HFFc6 (cell line): ENCODE measurements around the gene HOXD10. TPM values are rescaled to one million over a fixed set of nuclear protein-coding genes. Genes with fewer than 3 reads are reported as not detected.
A peak's percentile ranks its signal among the peaks of the same experiment; 100 is the strongest.

ENCODE experiments used
- DNase-seq: peaks from one replicate; pipeline ENCODE4 v3.0.0-alpha.2; 2018
- H3K27ac Mint-ChIP-seq: 2 replicates; pipeline ENCODE4 v1.8.0; 2020; ENCODE audit warnings: mild to moderate bottlenecking, mixed read lengths
- H3K27me3 Mint-ChIP-seq: 2 replicates; pipeline ENCODE4 v1.8.0; 2021; ENCODE audit warnings: mild to moderate bottlenecking, moderate library complexity, mixed read lengths; ENCODE audit not compliant: insufficient read depth
- H3K36me3 Mint-ChIP-seq: 2 replicates; pipeline ENCODE4 v1.8.0; 2021; ENCODE audit warnings: low read depth, mixed read lengths
- H3K4me1 Mint-ChIP-seq: 2 replicates; pipeline ENCODE4 v1.8.0; 2020; ENCODE audit warnings: low read depth, mixed read lengths
- H3K4me3 Mint-ChIP-seq: 2 replicates; pipeline ENCODE4 v1.8.0; 2020; ENCODE audit warnings: mild to moderate bottlenecking, moderate library complexity, mixed read lengths
- H3K9me3 Mint-ChIP-seq: 2 replicates; pipeline ENCODE4 v1.8.0; 2020; ENCODE audit warnings: mild to moderate bottlenecking, mixed read lengths
- total RNA-seq, 6 experiments: library from RNA; stranded (reverse); fragmentation: NEBNext Ultra II Directional; extraction: Animal tissue kit (Norgen Biotek cat#: 25700); gene quantifications; 2 replicates in 1 of 6; 3 replicates in 5 of 6; pipeline ENCODE4 v1.2.3, GENCODE V29; 2021
- TF ChIP-seq, protein P1 (sequence below): fragments of 200-600 bp; sonication (generic); IDR thresholded peaks from 2 replicates; pipeline ENCODE4 v1.5.0; 2021; ENCODE audit warnings: antibody characterized with exemption, mild to moderate bottlenecking

Gene HOXD10
- total RNA-seq, 6 experiments from 2014 or later, result 10.9 to 14.5 (median 12.8) TPM

GRCh38 chr2:176145085-176145969 is 28.7 kb downstream of the HOXD10 start:
- Mint-ChIP-seq H3K4me3 (no peak overlapping the region), H3K27ac (no peak overlapping the region), H3K36me3 (no peaks in the 10 kb centered on the region; the same call in 1 of the 2 replicates), H3K27me3 (peaks cover 61% of the 10 kb centered on the region), H3K9me3 (no peaks in the 10 kb centered on the region), H3K4me1 (peaks cover 16% of the 10 kb centered on the region; the same call in 1 of the 2 replicates)
- no peak for DNase-seq
- TF ChIP-seq, protein P1, sequence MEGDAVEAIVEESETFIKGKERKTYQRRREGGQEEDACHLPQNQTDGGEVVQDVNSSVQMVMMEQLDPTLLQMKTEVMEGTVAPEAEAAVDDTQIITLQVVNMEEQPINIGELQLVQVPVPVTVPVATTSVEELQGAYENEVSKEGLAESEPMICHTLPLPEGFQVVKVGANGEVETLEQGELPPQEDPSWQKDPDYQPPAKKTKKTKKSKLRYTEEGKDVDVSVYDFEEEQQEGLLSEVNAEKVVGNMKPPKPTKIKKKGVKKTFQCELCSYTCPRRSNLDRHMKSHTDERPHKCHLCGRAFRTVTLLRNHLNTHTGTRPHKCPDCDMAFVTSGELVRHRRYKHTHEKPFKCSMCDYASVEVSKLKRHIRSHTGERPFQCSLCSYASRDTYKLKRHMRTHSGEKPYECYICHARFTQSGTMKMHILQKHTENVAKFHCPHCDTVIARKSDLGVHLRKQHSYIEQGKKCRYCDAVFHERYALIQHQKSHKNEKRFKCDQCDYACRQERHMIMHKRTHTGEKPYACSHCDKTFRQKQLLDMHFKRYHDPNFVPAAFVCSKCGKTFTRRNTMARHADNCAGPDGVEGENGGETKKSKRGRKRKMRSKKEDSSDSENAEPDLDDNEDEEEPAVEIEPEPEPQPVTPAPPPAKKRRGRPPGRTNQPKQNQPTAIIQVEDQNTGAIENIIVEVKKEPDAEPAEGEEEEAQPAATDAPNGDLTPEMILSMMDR, result no peak

GRCh38 chr2:176146101-176146500 is 29.5 kb downstream of the HOXD10 start:
- no peak overlapping the region for H3K27ac Mint-ChIP-seq
- H3K4me3 Mint-ChIP-seq, result no peak overlapping the region
- peaks cover 17% of the 10 kb centered on the region; the same call in 1 of the 2 replicates for H3K4me1 Mint-ChIP-seq
- H3K9me3 Mint-ChIP-seq, result no peaks in the 10 kb centered on the region
- H3K36me3 Mint-ChIP-seq, result no peaks in the 10 kb centered on the region; the same call in 1 of the 2 replicates
- TF ChIP-seq, protein P1, result no peak
- peaks cover 68% of the 10 kb centered on the region for H3K27me3 Mint-ChIP-seq
- DNase-seq, result no peak

DNA sequence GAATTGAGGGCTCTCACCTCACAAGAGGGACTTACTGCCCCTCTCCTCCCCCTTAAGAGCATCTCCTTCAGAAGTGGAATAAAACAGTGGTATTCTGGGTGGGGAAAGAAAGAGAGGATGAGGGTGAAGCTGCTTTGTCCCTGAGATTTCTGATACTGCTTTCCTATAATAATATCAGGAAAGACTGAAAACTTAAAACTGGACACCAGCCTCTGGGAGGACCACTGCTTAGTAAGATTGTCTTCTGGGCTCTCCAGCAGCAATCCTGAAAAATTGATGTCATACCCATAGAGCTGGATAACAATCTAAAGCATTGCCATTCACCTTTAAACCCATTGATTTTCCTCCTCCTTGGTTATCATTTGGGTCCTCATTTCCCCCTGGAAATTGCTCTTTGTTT is 30.1 kb downstream of the HOXD10 start:
- H3K27me3 Mint-ChIP-seq, result peaks cover 70% of the 10 kb centered on the region
- DNase-seq, result no peak
- TF ChIP-seq, protein P1, result no peak
- H3K9me3 Mint-ChIP-seq, result no peaks in the 10 kb centered on the region
- H3K36me3 Mint-ChIP-seq, result no peaks in the 10 kb centered on the region; the same call in 1 of the 2 replicates
- H3K4me3 Mint-ChIP-seq, result no peak overlapping the region
- H3K4me1 Mint-ChIP-seq, result peaks cover 17% of the 10 kb centered on the region; the same call in 1 of the 2 replicates
- H3K27ac Mint-ChIP-seq, result no peak overlapping the region

- Mint-ChIP-seq H3K4me3 (no peak overlapping the region), H3K4me1 (peaks cover 17% of the 10 kb centered on the region; the same call in 1 of the 2 replicates), H3K9me3 (no peaks in the 10 kb centered on the region), H3K27ac (no peak overlapping the region), H3K27me3 (peaks cover 70% of the 10 kb centered on the region), H3K36me3 (no peaks in the 10 kb centered on the region; the same call in 1 of the 2 replicates)
- DNase-seq, result no peak
- TF ChIP-seq, protein P1, result no peak
Observed at GRCh38 chr2:176147210-176147799, 30.7 kb downstream of the HOXD10 start.

DNA sequence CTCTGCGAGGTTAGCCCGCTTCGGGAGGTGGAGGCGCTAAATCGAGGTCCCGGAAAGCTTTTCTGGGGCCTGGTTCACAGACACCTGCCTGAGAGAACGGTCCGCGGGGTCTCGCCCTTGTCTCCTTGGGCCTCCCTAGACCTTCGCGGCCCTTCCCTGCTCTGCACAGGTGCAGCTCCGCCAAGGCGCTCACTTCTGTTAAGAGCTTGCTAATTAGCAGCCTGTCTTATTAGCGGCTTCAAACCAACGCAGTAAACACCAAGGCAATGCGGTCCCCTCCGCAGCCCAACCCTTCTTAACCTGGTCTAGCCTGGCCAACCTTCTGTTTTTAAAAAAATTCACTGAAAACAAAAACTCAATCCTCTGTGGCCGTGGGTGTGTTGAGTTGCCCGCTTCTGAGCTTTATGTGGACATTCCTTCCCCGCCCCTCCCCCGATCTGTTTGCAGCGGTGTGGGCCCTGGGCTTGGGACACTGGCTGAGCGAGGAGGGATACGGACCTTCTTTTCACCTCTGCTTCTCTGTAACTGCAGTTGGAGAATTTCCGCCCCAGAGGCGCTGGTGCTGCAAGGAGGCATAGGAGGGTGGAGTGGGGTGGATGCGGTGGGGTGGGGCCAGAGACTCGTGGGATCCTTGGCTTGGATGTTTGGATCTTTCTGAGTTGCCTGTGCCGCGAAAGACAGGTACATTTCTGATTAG is 31.4 kb downstream of the HOXD10 start:
- Mint-ChIP-seq H3K27ac (no peak overlapping the region), H3K9me3 (no peaks in the 10 kb centered on the region)
- no peak for DNase-seq

More for the DNA sequence above, 31.4 kb downstream of the HOXD10 start:
- Mint-ChIP-seq H3K4me3 (peak overlapping the region; percentile 46; the same call in 1 of the 2 replicates), H3K4me1 (peaks cover 17% of the 10 kb centered on the region; the same call in 1 of the 2 replicates), H3K27me3 (peaks cover 70% of the 10 kb centered on the region), H3K36me3 (no peaks in the 10 kb centered on the region; the same call in 1 of the 2 replicates)
- TF ChIP-seq, protein P1, result no peak
